ENCODE measurements around the gene CSF1R. TPM values are rescaled to one million over a fixed set of nuclear protein-coding genes. Genes with fewer than 3 reads are reported as not detected.

Gene CSF1R
- total RNA-seq, 2 donors from 2014 or later: not detected

GRCh38 chr5:150055326-150056074, 30.9 kb downstream of the CSF1R start:
- DNase-seq: no peak
- no peaks in the 10 kb centered on the region for H3K9me3 ChIP-seq (ENCODE audit: control insufficient read depth, low read length)
- H3K27me3 ChIP-seq (ENCODE audit: control insufficient read depth, insufficient read depth, low read length, poor library complexity, severe bottlenecking): no peaks in the 10 kb centered on the region
- peaks cover 50% of the 10 kb centered on the region for H3K36me3 ChIP-seq (ENCODE audit: control insufficient read depth, insufficient read depth, low read length)
- H3K27ac ChIP-seq (ENCODE audit: low read depth, low read length): no peak overlapping the region
- Mint-ChIP-seq H3K4me3 (no peak overlapping the region), H3K4me1 (peaks cover 14% of the 10 kb centered on the region), H3K36me3 (ENCODE audit: low read depth) (peaks cover 38% of the 10 kb centered on the region), H3K9me3 (no peaks in the 10 kb centered on the region), H3K27ac (no peak overlapping the region), H3K27me3 (ENCODE audit: insufficient read depth) (peaks cover 10% of the 10 kb centered on the region)
- H3K9ac ChIP-seq (ENCODE audit: extremely low read depth, low read length, poor library complexity, severe bottlenecking): no peak overlapping the region
- TF ChIP-seq CTCF (conservative IDR thresholded peaks at IDR 0.05): no peak
- peaks cover 8% of the 10 kb centered on the region for H3K4me1 ChIP-seq (ENCODE audit: control insufficient read depth, insufficient read depth, low read length)
- no peak overlapping the region for H3K4me3 ChIP-seq (ENCODE audit: low read length)
- 96 to 100% methylated on average over 10 to 14 of the region's 14 CpGs for WGBS, 2 experiments (ENCODE audit: insufficient coverage in 1 of 2, insufficient read length in 1 of 2)

DNA sequence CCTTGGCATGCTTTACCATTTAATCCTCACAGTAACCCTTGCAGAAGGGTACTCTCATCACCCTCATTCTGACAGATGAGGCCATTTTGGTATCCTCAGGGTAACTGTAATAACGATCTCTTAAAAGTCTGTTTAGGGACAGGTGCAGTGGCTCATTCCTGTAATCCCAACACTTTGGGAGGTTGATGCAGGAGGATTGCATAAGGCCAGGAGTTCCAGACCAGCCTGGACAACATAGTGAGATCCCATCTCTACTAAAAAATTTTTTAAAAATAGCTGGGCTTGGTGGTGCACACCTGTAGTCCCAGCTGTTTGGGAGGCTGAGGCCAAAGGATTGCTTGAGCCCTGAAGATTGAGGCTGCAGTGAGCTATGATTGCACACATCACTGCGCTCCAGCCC, 31.8 kb downstream of the CSF1R start:
- peaks cover 43% of the 10 kb centered on the region for H3K36me3 Mint-ChIP-seq (ENCODE audit: low read depth)
- WGBS, 2 experiments (ENCODE audit: insufficient coverage in 1 of 2, insufficient read length in 1 of 2): 98 to 100% methylated on average over 1 to 2 of the region's 2 CpGs

DNA sequence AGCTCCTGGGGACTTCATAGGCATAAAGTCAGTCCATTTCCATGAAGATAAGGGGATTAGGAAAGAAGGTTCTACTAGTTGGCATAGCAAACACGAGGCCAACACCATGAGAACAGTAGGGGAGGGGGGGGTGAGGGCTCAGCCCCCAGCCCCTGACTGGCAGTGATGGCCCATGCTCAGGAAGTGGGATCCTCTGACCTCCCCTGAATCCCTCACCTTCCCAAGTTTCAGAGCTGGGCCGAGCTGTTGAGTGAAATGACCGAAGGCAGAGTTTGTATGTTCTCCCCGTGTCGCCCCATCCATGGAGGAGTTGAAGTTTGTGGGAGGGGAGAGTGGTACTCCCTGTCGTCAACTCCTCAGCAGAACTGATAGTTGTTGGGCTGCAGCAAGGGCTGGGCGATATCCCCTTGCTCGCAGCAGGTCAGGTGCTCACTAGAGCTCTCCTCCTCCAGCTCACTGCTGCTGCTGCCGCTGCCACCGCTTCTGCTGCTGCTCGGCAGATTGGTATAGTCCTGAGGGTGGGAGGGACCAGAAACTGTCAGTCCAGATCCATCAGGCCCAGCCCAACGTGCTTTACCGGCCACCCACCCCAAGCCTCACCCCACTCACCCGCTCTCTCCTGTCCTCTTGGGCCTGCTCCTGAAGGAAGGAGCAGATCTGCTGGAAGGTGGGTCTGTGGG, 32.5 kb downstream of the CSF1R start:
- H3K4me1 Mint-ChIP-seq: peaks cover 14% of the 10 kb centered on the region
- H3K9me3 Mint-ChIP-seq: no peaks in the 10 kb centered on the region
- H3K27me3 Mint-ChIP-seq (ENCODE audit: insufficient read depth): peaks cover 2% of the 10 kb centered on the region
- Histone ChIP-seq H3K9ac (ENCODE audit: extremely low read depth, low read length, poor library complexity, severe bottlenecking) (no peak overlapping the region), H3K36me3 (ENCODE audit: control insufficient read depth, insufficient read depth, low read length) (peaks cover 65% of the 10 kb centered on the region), H3K4me1 (ENCODE audit: control insufficient read depth, insufficient read depth, low read length) (peaks cover 8% of the 10 kb centered on the region), H3K4me3 (ENCODE audit: low read length) (no peak overlapping the region), H3K27me3 (ENCODE audit: control insufficient read depth, insufficient read depth, low read length, poor library complexity, severe bottlenecking) (no peaks in the 10 kb centered on the region), H3K9me3 (ENCODE audit: control insufficient read depth, low read length) (no peaks in the 10 kb centered on the region), H3K27ac (ENCODE audit: low read depth, low read length) (no peak overlapping the region)
- peaks cover 50% of the 10 kb centered on the region for H3K36me3 Mint-ChIP-seq (ENCODE audit: low read depth)
- no peak for TF ChIP-seq CTCF (conservative IDR thresholded peaks at IDR 0.05)
- peak; percentile 33 for DNase-seq
- H3K27ac Mint-ChIP-seq: no peak overlapping the region
- WGBS, 2 experiments (ENCODE audit: insufficient coverage in 1 of 2, insufficient read length in 1 of 2): 90 to 95% methylated on average over 4 to 14 of the region's 14 CpGs
- no peak overlapping the region for H3K4me3 Mint-ChIP-seq

More for the DNA sequence above, 31.8 kb downstream of the CSF1R start:
- Histone ChIP-seq H3K9me3 (ENCODE audit: control insufficient read depth, low read length) (no peaks in the 10 kb centered on the region), H3K36me3 (ENCODE audit: control insufficient read depth, insufficient read depth, low read length) (peaks cover 59% of the 10 kb centered on the region), H3K4me1 (ENCODE audit: control insufficient read depth, insufficient read depth, low read length) (peaks cover 8% of the 10 kb centered on the region), H3K27ac (ENCODE audit: low read depth, low read length) (no peak overlapping the region), H3K4me3 (ENCODE audit: low read length) (no peak overlapping the region), H3K27me3 (ENCODE audit: control insufficient read depth, insufficient read depth, low read length, poor library complexity, severe bottlenecking) (no peaks in the 10 kb centered on the region), H3K9ac (ENCODE audit: extremely low read depth, low read length, poor library complexity, severe bottlenecking) (no peak overlapping the region)
- no peak for DNase-seq
- Mint-ChIP-seq H3K27me3 (ENCODE audit: insufficient read depth) (peaks cover 5% of the 10 kb centered on the region), H3K9me3 (no peaks in the 10 kb centered on the region), H3K4me3 (no peak overlapping the region), H3K4me1 (peaks cover 14% of the 10 kb centered on the region), H3K27ac (no peak overlapping the region)
- no peak for TF ChIP-seq CTCF (conservative IDR thresholded peaks at IDR 0.05)

All from endodermal cell (in vitro differentiated cells).